Fibroblast of pulmonary artery (primary cell): Measurements from ENCODE around the gene CDC42BPA.

ENCODE experiments used
- DNase-seq: peaks from one replicate; pipeline ENCODE4 v3.0.0-alpha.2; 2010; ENCODE audit warnings: low read depth
- H3K4me3 ChIP-seq: replicated peaks from 2 replicates; pipeline ENCODE4 v1.5.1; 2011; ENCODE audit warnings: low read depth, mild to moderate bottlenecking, control low read depth, low read length, moderate library complexity
- CTCF ChIP-seq: IDR thresholded peaks from 2 replicates; pipeline ENCODE4 v1.5.1; 2011; ENCODE audit warnings: mild to moderate bottlenecking, control low read depth, low read length, inconsistent platforms; ENCODE audit errors: missing control alignments

Gene CDC42BPA

GRCh38 chr1:227070638-227071285 lies 247.5 kb downstream of the CDC42BPA start:
- DNase-seq: no peak
- no peak for TF ChIP-seq CTCF
- no peak overlapping the region for H3K4me3 ChIP-seq

GRCh38 chr1:227069490-227069889 lies 248.8 kb downstream of the CDC42BPA start:
- no peak for TF ChIP-seq CTCF
- DNase-seq: no peak
- H3K4me3 ChIP-seq: no peak overlapping the region

GRCh38 chr1:227068883-227069282 lies 249.4 kb downstream of the CDC42BPA start:
- TF ChIP-seq CTCF: no peak
- no peak overlapping the region for H3K4me3 ChIP-seq
- DNase-seq: no peak

- DNase-seq: no peak
- TF ChIP-seq CTCF: no peak
- no peak overlapping the region for H3K4me3 ChIP-seq
Observed at GRCh38 chr1:227066999-227067398, 251.3 kb downstream of the CDC42BPA start.

- no peak overlapping the region for H3K4me3 ChIP-seq
- peak; percentile 6 for DNase-seq
- no peak for TF ChIP-seq CTCF
Observed at GRCh38 chr1:227065311-227065710, 253.0 kb downstream of the CDC42BPA start.

- H3K4me3 ChIP-seq: no peak overlapping the region
- TF ChIP-seq CTCF: no peak
- DNase-seq: no peak
Observed at GRCh38 chr1:227062306-227062705, 256.0 kb downstream of the CDC42BPA start.

- TF ChIP-seq CTCF: no peak
- no peak for DNase-seq
- no peak overlapping the region for H3K4me3 ChIP-seq
Observed at GRCh38 chr1:227059076-227059475, 259.2 kb downstream of the CDC42BPA start.
